IMR-90 (cell line): ENCODE data around the gene DUSP22. TPM values are rescaled to one million over a fixed set of nuclear protein-coding genes. Genes with fewer than 3 reads are reported as not detected.

Experiments used
- ATAC-seq: fragments of 200-7000 bp; cut with Tn5 transposase; 2 replicates; pipeline ENCODE4 v1.9.1; 2020; ENCODE audit warnings: low read depth, mild to moderate bottlenecking, moderate library complexity
- BruUV-seq: library from RNA; stranded (reverse); fragments of 400-500 nt; replicated peaks from 2 replicates; lab custom pipeline; 2021; lab: Mats Ljungman, UMichigan
- CTCF ChIA-PET: fragments of 300-600 bp; formaldehyde crosslinking; extraction: SDS; loops from one replicate; lab custom pipeline; 2021; ENCODE audit warnings: antibody characterized with exemption; lab: Yijun Ruan, JAX
- POLR2A ChIA-PET: fragments of 300-600 bp; sonication (Branson Sonifier 250); formaldehyde crosslinking; loops from one replicate; lab custom pipeline; 2022; ENCODE audit warnings: antibody characterized with exemption; ENCODE audit not compliant: unreplicated experiment; lab: Charles Lee
- DNase-seq: peaks from one replicate; pipeline ENCODE4 v3.0.0; 2013
- H2AFZ ChIP-seq: replicated peaks from 2 replicates; pipeline ENCODE3; 2013; ENCODE audit warnings: low read length, mild to moderate bottlenecking; ENCODE audit not compliant: poor library complexity
- H2AK5ac ChIP-seq: 2 replicates; pipeline ENCODE4 v1.6.1; 2013; ENCODE audit warnings: low read depth, low read length, inconsistent platforms
- H2AK9ac ChIP-seq: replicated peaks from 2 replicates; pipeline ENCODE3; 2013; ENCODE audit warnings: mild to moderate bottlenecking, low read depth, low read length, moderate library complexity; ENCODE audit not compliant: poor library complexity
- H2BK120ac ChIP-seq: 2 replicates; pipeline ENCODE4 v1.6.1; 2013; ENCODE audit warnings: low read depth, low read length, inconsistent platforms
- H2BK15ac ChIP-seq: 3 replicates; pipeline ENCODE4 v1.6.1; 2013; ENCODE audit warnings: low read depth, low read length, inconsistent platforms
- H2BK20ac ChIP-seq: 2 replicates; pipeline ENCODE4 v1.6.1; 2013; ENCODE audit warnings: low read depth, mild to moderate bottlenecking, inconsistent platforms, low read length, moderate library complexity
- H2BK5ac ChIP-seq: 2 replicates; pipeline ENCODE4 v1.6.1; 2013; ENCODE audit warnings: mild to moderate bottlenecking, low read depth, low read length, inconsistent platforms; ENCODE audit not compliant: poor library complexity, severe bottlenecking
- H3K14ac ChIP-seq: replicated peaks from 2 replicates; pipeline ENCODE4 v1.6.1; 2013; ENCODE audit warnings: low read depth, low read length, inconsistent platforms
- H3K18ac ChIP-seq: 2 replicates; pipeline ENCODE4 v1.6.1; 2013; ENCODE audit warnings: low read depth, low read length, control low read depth
- H3K23ac ChIP-seq: 2 replicates; pipeline ENCODE4 v1.6.1; 2013; ENCODE audit warnings: low read depth, low read length, inconsistent platforms
- H3K27ac ChIP-seq: 2 replicates; pipeline ENCODE4 v1.5.1; 2013; ENCODE audit warnings: mild to moderate bottlenecking, control low read depth, low read length; ENCODE audit not compliant: insufficient read depth
- H3K27me3 ChIP-seq: 2 replicates; pipeline ENCODE4 v1.6.1; 2013; ENCODE audit warnings: low read length; ENCODE audit not compliant: control insufficient read depth, insufficient read depth
- H3K36me3 ChIP-seq: 2 replicates; pipeline ENCODE4 v1.6.1; 2013; ENCODE audit warnings: low read length, mixed read lengths; ENCODE audit not compliant: control insufficient read depth, insufficient read depth
- H3K4ac ChIP-seq: 2 replicates; pipeline ENCODE4 v1.6.1; 2013; ENCODE audit warnings: low read depth, low read length, inconsistent platforms
- H3K4me1 ChIP-seq: 2 replicates; pipeline ENCODE4 v1.6.1; 2013; ENCODE audit warnings: low read length, mixed read lengths; ENCODE audit not compliant: control insufficient read depth, insufficient read depth
- H3K4me2 ChIP-seq: 2 replicates; pipeline ENCODE4 v1.6.1; 2013; ENCODE audit warnings: low read depth, mild to moderate bottlenecking, control low read depth, low read length, moderate library complexity
- H3K4me3 ChIP-seq: 2 replicates; pipeline ENCODE4 v1.5.1; 2013; ENCODE audit warnings: low read depth, mild to moderate bottlenecking, control low read depth, low read length, moderate library complexity; ENCODE audit not compliant: insufficient read depth
- H3K56ac ChIP-seq: 2 replicates; pipeline ENCODE4 v1.6.1; 2013; ENCODE audit warnings: low read length, inconsistent platforms; ENCODE audit not compliant: insufficient read depth; ENCODE audit errors: extremely low read depth
- H3K79me1 ChIP-seq, 2 experiments: 2 replicates each; pipeline ENCODE4 v1.6.1; 2013; ENCODE audit warnings: low read length in 2 of 2, inconsistent platforms in 1 of 2, low read depth in 1 of 2
- H3K9ac ChIP-seq: 2 replicates; pipeline ENCODE4 v1.6.1; 2013; ENCODE audit warnings: low read depth, low read length, control low read depth
- H3K9me1 ChIP-seq: 2 replicates; pipeline ENCODE4 v1.6.1; 2013; ENCODE audit warnings: low read length, inconsistent platforms; ENCODE audit not compliant: insufficient read depth
- H3K9me3 ChIP-seq: 2 replicates; pipeline ENCODE4 v1.6.1; 2013; ENCODE audit warnings: low read length; ENCODE audit not compliant: control insufficient read depth, insufficient read depth
- H4K20me1 ChIP-seq: 2 replicates; pipeline ENCODE4 v1.6.1; 2013; ENCODE audit warnings: low read length, inconsistent platforms; ENCODE audit not compliant: insufficient read depth
- H4K5ac ChIP-seq: 2 replicates; pipeline ENCODE4 v1.6.1; 2013; ENCODE audit warnings: mild to moderate bottlenecking, low read depth, low read length, control low read depth
- H4K8ac ChIP-seq, 2 experiments: 2 replicates each; pipeline ENCODE4 v1.6.1; 2013; ENCODE audit warnings: low read depth in 2 of 2, low read length in 2 of 2, control low read depth in 1 of 2, inconsistent platforms in 1 of 2
- H4K91ac ChIP-seq: 2 replicates; pipeline ENCODE4 v1.6.1; 2013; ENCODE audit warnings: low read depth, low read length, inconsistent platforms; ENCODE audit not compliant: insufficient read depth
- BHLHE40 ChIP-seq: fragments of 150-350 bp; IDR thresholded peaks from 2 replicates; pipeline ENCODE4 v1.6.1; 2016; ENCODE audit warnings: mild to moderate bottlenecking, low read depth, low read length
- CEBPB ChIP-seq: IDR thresholded peaks from 2 replicates; pipeline ENCODE4 v1.6.1; 2012; ENCODE audit warnings: low read depth, low read length, improper control_type of control experiment
- CHD1 ChIP-seq: IDR thresholded peaks from 2 replicates; pipeline ENCODE4 v1.6.1; 2012; ENCODE audit warnings: low read depth, low read length, improper control_type of control experiment
- FOS ChIP-seq: fragments of 150-350 bp; IDR thresholded peaks from 2 replicates; pipeline ENCODE4 v1.6.1; 2016; ENCODE audit warnings: low read depth, low read length
- MAFK ChIP-seq: IDR thresholded peaks from 2 replicates; pipeline ENCODE4 v1.6.1; 2012; ENCODE audit warnings: low read depth, low read length, improper control_type of control experiment
- MAZ ChIP-seq: IDR thresholded peaks from 2 replicates; pipeline ENCODE4 v1.6.1; 2012; ENCODE audit warnings: low read depth, mild to moderate bottlenecking, low read length, improper control_type of control experiment, moderate library complexity, borderline replicate concordance
- MXI1 ChIP-seq: IDR thresholded peaks from 2 replicates; pipeline ENCODE4 v1.6.1; 2012; ENCODE audit warnings: low read depth, mild to moderate bottlenecking, low read length, moderate library complexity, borderline replicate concordance
- NFE2L2 ChIP-seq: fragments of 150-350 bp; IDR thresholded peaks from 2 replicates; pipeline ENCODE4 v1.6.1; 2016; ENCODE audit warnings: low read depth, mild to moderate bottlenecking, low read length
- POLR2A ChIP-seq: IDR thresholded peaks from 2 replicates; pipeline ENCODE4 v1.6.1; 2012; ENCODE audit warnings: mild to moderate bottlenecking, low read depth, low read length
- RAD21 ChIP-seq: IDR thresholded peaks from 2 replicates; pipeline ENCODE4 v1.6.1; 2012; ENCODE audit warnings: low read length, improper control_type of control experiment
- RCOR1 ChIP-seq: IDR thresholded peaks from 2 replicates; pipeline ENCODE4 v1.6.1; 2012; ENCODE audit warnings: mild to moderate bottlenecking, low read length, improper control_type of control experiment; ENCODE audit not compliant: insufficient replicate concordance
- RFX5 ChIP-seq: IDR thresholded peaks from 2 replicates; pipeline ENCODE4 v1.8.0; 2012; ENCODE audit warnings: low read depth, mild to moderate bottlenecking, low read length, moderate library complexity
- SMC3 ChIP-seq: fragments of 150-350 bp; IDR thresholded peaks from 2 replicates; pipeline ENCODE4 v1.6.1; 2016; ENCODE audit warnings: low read depth, mild to moderate bottlenecking, antibody characterized with exemption, low read length, moderate library complexity
- WGBS, 2 experiments: methylation state at CpG; one replicate each; pipeline versions ENCODE4 v1.1.5 to v1.1.7; 2013; ENCODE audit warnings: missing lambda C conversion rate in 2 of 2; ENCODE audit not compliant: insufficient read length in 1 of 2; ENCODE audit errors: extremely low coverage in 2 of 2; 5-methylcytosine and 5-hydroxymethylcytosine counted together
- dilution Hi-C: fragments of 300-500 bp; cut with HindIII; formaldehyde crosslinking; loops from one replicate; pipeline ENCODE4 v1.14.3; 2018; ENCODE audit warnings: low sequenced_read_pairs; ENCODE audit not compliant: unreplicated experiment
- in situ Hi-C: fragments of 300-500 bp; cut with MboI; formaldehyde crosslinking; loops from 3 replicates; pipeline ENCODE4 v1.14.3; 2019; ENCODE audit warnings: low sequenced_read_pairs, inconsistent platforms, mixed read lengths
- intact Hi-C: fragments of 100-400 bp; cut with micrococcal nuclease; formaldehyde crosslinking; loops from 2 replicates; pipeline ENCODE4 v1.10.0; 2022
- polyA plus RNA-seq, 3 experiments: library from polyadenylated mRNA; depleted of rRNA; stranded (reverse); fragments of >200 nt; gene quantifications; 2 replicates each; pipeline ENCODE4 v1.2.3, GENCODE V29; 2012; ENCODE audit warnings: low replicate concordance in 1 of 3
- total RNA-seq: library from RNA; depleted of rRNA; stranded (reverse); fragments of >200 nt; gene quantifications from 2 replicates; pipeline ENCODE4 v1.2.3, GENCODE V29; 2012
- TF ChIP-seq, protein P1 (sequence below): fragments of 150-350 bp; IDR thresholded peaks from 2 replicates; pipeline ENCODE4 v1.6.1; 2016; ENCODE audit warnings: low read depth, mild to moderate bottlenecking, low read length, moderate library complexity, borderline replicate concordance
- TF ChIP-seq, protein P2 (sequence below): conservative IDR thresholded peaks from 2 replicates; pipeline ENCODE4 v1.5.1; 2012; ENCODE audit warnings: mild to moderate bottlenecking, low read depth, low read length, improper control_type of control experiment
- TF ChIP-seq, protein P3 (sequence below): fragments of 150-350 bp; IDR thresholded peaks from 2 replicates; pipeline ENCODE4 v1.6.1; 2017; ENCODE audit warnings: mild to moderate bottlenecking, antibody characterized with exemption, low read length, low read depth

DUSP22 gene
- total and polyA plus RNA-seq, 2 of the 4 experiments (the other 2 are of a cell fraction) = 7.1 to 8.2 TPM

GRCh38 chr6:310671-311070 lies 18.4 kb downstream of the DUSP22 start:
- no peak overlapping the region for H4K5ac ChIP-seq
- ChIA-PET POLR2A (no interaction called here), CTCF (no interaction called here)
- peaks cover 0 to under 1% of the 10 kb centered on the region in 2 experiments; a peak in 1 of 4 replicates for H3K79me1 ChIP-seq
- H4K91ac ChIP-seq = no peak overlapping the region
- H3K4me2 ChIP-seq = no peak overlapping the region
- intact Hi-C loops = no loop called here
- no peak overlapping the region for H3K4ac ChIP-seq
- H2BK120ac ChIP-seq = no peak overlapping the region
- H3K9me3 ChIP-seq = peaks cover 5% of the 10 kb centered on the region; the same call in 1 of the 2 replicates
- H4K8ac ChIP-seq = no peak overlapping the region
- H2AK5ac ChIP-seq = no peak overlapping the region
- no peak overlapping the region for H2BK20ac ChIP-seq
- H2AFZ ChIP-seq = no peak overlapping the region
- H3K27me3 ChIP-seq = no peaks in the 10 kb centered on the region
- H3K27ac ChIP-seq = no peak overlapping the region
- no peak overlapping the region for H3K4me3 ChIP-seq
- no peak overlapping the region for H2AK9ac ChIP-seq
- no peak overlapping the region for H3K56ac ChIP-seq
- no peaks in the 10 kb centered on the region for H3K4me1 ChIP-seq
- dilution Hi-C loops = no loop called here
- no peak for DNase-seq
- H3K36me3 ChIP-seq = no peaks in the 10 kb centered on the region
- no peaks in the 10 kb centered on the region for H3K9me1 ChIP-seq
- no peak overlapping the region for H3K14ac ChIP-seq
- H3K9ac ChIP-seq = no peak overlapping the region
- 88% methylated on average over 1 of the region's 2 CpGs; no CpG with 5 or more reads in 1 of the 2 experiments for WGBS, 2 experiments
- TF ChIP-seq, protein P1, sequence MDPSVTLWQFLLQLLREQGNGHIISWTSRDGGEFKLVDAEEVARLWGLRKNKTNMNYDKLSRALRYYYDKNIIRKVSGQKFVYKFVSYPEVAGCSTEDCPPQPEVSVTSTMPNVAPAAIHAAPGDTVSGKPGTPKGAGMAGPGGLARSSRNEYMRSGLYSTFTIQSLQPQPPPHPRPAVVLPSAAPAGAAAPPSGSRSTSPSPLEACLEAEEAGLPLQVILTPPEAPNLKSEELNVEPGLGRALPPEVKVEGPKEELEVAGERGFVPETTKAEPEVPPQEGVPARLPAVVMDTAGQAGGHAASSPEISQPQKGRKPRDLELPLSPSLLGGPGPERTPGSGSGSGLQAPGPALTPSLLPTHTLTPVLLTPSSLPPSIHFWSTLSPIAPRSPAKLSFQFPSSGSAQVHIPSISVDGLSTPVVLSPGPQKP = no peak
- TF ChIP-seq NFE2L2 (no peak), MXI1 (no peak), POLR2A (no peak), MAFK (no peak), RFX5 (no peak), FOS (no peak), RAD21 (no peak), RCOR1 (no peak), SMC3 (no peak), MAZ (no peak), CEBPB (no peak), BHLHE40 (no peak), CHD1 (no peak)
- TF ChIP-seq, protein P2, sequence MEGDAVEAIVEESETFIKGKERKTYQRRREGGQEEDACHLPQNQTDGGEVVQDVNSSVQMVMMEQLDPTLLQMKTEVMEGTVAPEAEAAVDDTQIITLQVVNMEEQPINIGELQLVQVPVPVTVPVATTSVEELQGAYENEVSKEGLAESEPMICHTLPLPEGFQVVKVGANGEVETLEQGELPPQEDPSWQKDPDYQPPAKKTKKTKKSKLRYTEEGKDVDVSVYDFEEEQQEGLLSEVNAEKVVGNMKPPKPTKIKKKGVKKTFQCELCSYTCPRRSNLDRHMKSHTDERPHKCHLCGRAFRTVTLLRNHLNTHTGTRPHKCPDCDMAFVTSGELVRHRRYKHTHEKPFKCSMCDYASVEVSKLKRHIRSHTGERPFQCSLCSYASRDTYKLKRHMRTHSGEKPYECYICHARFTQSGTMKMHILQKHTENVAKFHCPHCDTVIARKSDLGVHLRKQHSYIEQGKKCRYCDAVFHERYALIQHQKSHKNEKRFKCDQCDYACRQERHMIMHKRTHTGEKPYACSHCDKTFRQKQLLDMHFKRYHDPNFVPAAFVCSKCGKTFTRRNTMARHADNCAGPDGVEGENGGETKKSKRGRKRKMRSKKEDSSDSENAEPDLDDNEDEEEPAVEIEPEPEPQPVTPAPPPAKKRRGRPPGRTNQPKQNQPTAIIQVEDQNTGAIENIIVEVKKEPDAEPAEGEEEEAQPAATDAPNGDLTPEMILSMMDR = no peak
- TF ChIP-seq, protein P3, sequence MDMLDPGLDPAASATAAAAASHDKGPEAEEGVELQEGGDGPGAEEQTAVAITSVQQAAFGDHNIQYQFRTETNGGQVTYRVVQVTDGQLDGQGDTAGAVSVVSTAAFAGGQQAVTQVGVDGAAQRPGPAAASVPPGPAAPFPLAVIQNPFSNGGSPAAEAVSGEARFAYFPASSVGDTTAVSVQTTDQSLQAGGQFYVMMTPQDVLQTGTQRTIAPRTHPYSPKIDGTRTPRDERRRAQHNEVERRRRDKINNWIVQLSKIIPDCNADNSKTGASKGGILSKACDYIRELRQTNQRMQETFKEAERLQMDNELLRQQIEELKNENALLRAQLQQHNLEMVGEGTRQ = no peak
- BruUV-seq = no TSS peak
- ATAC-seq = no peak
- H4K20me1 ChIP-seq = no peaks in the 10 kb centered on the region
- H3K23ac ChIP-seq = no peak overlapping the region
- H2BK15ac ChIP-seq = no peak overlapping the region
- no peak overlapping the region for H3K18ac ChIP-seq
- in situ Hi-C loops = no loop called here
- no peak overlapping the region for H2BK5ac ChIP-seq
